Upper lobe of left lung (tissue), 6 donors: Measurements from ENCODE around the gene DAO. TPM values are rescaled to one million over a fixed set of nuclear protein-coding genes. Genes with fewer than 3 reads are reported as not detected.

Experiments
- ATAC-seq, 2 donors: fragments of 200-7000 bp; cut with Tn5 transposase; one replicate each; pipeline ENCODE4 v1.9.1; 2022; ENCODE audit warnings: mild to moderate bottlenecking in 2 of 2, moderate library complexity in 2 of 2; ENCODE audit not compliant: low FRiP score in 2 of 2
- DNase-seq, 2 donors: peaks; one replicate each; pipeline ENCODE4 v3.0.0-alpha.2; 2019 to 2020
- H3K27ac ChIP-seq, 4 donors: fragments of 200-600 bp; sonication (generic); one replicate each; pipeline ENCODE4 v1.5.1; 2016 to 2019
- H3K27me3 ChIP-seq, 4 donors: fragments of 200-600 bp; sonication (generic); one replicate each; pipeline ENCODE4 v1.5.1; 2017 to 2019
- H3K36me3 ChIP-seq, 4 donors: fragments of 200-600 bp; sonication (generic); one replicate each; pipeline ENCODE4 v1.5.1; 2016 to 2019
- H3K4me1 ChIP-seq, 4 donors: fragments of 200-600 bp; sonication (generic); one replicate each; pipeline ENCODE4 v1.5.1; 2018 to 2019
- H3K4me3 ChIP-seq, 4 donors: fragments of 200-600 bp; sonication (generic); one replicate each; pipeline ENCODE4 v1.5.1; 2017 to 2019; ENCODE audit warnings: mild to moderate bottlenecking in 2 of 4, moderate library complexity in 1 of 4
- H3K9me3 ChIP-seq, 4 donors: fragments of 200-600 bp; sonication (generic); one replicate each; pipeline ENCODE4 v1.5.1; 2018 to 2019
- EP300 ChIP-seq, 4 donors: sonication (generic); formaldehyde crosslinking; IDR thresholded peaks; one replicate each; pipeline ENCODE4 v1.5.1; 2017; ENCODE audit warnings: antibody characterized with exemption in 4 of 4, control low read depth in 2 of 4
- POLR2A ChIP-seq, 4 donors: fragments of 450-650 bp; IDR thresholded peaks; one replicate each; pipeline ENCODE4 v1.5.1; 2016 to 2017; ENCODE audit warnings: antibody characterized with exemption in 4 of 4, mild to moderate bottlenecking in 2 of 4
- POLR2AphosphoS5 ChIP-seq, 2 donors: sonication (generic); formaldehyde crosslinking; IDR thresholded peaks; one replicate each; pipeline ENCODE4 v1.5.1; 2017; ENCODE audit warnings: antibody characterized with exemption in 2 of 2
- WGBS, 2 donors: methylation state at CpG; one replicate each; pipeline ENCODE4 v1.1.5; 2017 to 2018; 5-methylcytosine and 5-hydroxymethylcytosine counted together
- total RNA-seq, 6 donors: library from RNA; depleted of rRNA in 4 of 6; stranded (reverse); fragments of >200 nt in 4 of 6; gene quantifications; one replicate each; pipeline versions ENCODE4 v1.1.0 to v1.2.1, GENCODE V29; 2016 to 2021
- TF ChIP-seq, protein P1 (sequence below), 6 experiments: fragments of 450-650 bp in 4 of 6; fragments of 200-600 bp in 2 of 6; sonication (generic) in 2 of 6; IDR thresholded peaks; one replicate each; pipeline ENCODE4 v1.5.1; 2016 to 2019; ENCODE audit warnings: antibody characterized with exemption in 6 of 6
- donor health status: DM: no; HTN: no; CAD: no; lungs with moderate emphysema.
- donor health status: DM: no; HTN: yes; CAD: no; lungs with severe emphysema.

DAO gene
- total RNA-seq, 6 donors from 2014 or later, result not detected

DNA sequence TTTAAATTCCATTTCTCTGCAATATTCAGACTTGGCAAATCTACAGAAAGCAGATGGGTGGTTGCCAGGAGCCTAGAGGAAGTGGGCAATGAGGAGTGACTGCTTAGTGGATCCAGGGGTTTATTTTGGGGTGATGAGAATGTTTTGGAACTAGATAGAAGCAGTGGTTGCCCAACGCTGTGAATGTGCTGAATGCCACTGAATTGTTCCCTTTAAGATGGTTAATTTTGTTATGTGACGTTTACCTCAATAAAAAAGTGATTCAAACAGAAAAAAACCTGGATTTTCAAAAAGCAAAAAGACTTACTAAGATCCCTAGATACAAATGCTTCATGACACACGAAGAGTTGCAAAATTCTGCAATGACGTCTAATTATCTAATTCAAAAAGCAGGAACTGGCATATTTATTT, 34.2 kb downstream of the DAO start:
- DNase-seq, result no peak
- ATAC-seq, result peak in 1 of 2 donors; percentile 72
- peaks cover 0 to 7% (median 0%) of the 10 kb centered on the region in 4 donors for H3K4me1 ChIP-seq
- no peak for TF ChIP-seq POLR2A (IDR thresholded peaks at IDR 0.05)
- no peak for TF ChIP-seq POLR2AphosphoS5 (IDR thresholded peaks at IDR 0.05)
- no peak for TF ChIP-seq EP300 (IDR thresholded peaks at IDR 0.05)
- TF ChIP-seq, protein P1, sequence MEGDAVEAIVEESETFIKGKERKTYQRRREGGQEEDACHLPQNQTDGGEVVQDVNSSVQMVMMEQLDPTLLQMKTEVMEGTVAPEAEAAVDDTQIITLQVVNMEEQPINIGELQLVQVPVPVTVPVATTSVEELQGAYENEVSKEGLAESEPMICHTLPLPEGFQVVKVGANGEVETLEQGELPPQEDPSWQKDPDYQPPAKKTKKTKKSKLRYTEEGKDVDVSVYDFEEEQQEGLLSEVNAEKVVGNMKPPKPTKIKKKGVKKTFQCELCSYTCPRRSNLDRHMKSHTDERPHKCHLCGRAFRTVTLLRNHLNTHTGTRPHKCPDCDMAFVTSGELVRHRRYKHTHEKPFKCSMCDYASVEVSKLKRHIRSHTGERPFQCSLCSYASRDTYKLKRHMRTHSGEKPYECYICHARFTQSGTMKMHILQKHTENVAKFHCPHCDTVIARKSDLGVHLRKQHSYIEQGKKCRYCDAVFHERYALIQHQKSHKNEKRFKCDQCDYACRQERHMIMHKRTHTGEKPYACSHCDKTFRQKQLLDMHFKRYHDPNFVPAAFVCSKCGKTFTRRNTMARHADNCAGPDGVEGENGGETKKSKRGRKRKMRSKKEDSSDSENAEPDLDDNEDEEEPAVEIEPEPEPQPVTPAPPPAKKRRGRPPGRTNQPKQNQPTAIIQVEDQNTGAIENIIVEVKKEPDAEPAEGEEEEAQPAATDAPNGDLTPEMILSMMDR (IDR thresholded peaks at IDR 0.05), result no peak
- H3K27ac ChIP-seq, result peak overlapping the region in 3 of 4 donors; percentile 33 to 56 (median 35)
- 27 to 31% methylated on average over 4 of the region's 4 CpGs for WGBS, 2 donors
- no peaks in the 10 kb centered on the region for H3K9me3 ChIP-seq
- no peaks in the 10 kb centered on the region for H3K27me3 ChIP-seq
- H3K4me3 ChIP-seq, result no peak overlapping the region
- no peaks in the 10 kb centered on the region for H3K36me3 ChIP-seq

DNA sequence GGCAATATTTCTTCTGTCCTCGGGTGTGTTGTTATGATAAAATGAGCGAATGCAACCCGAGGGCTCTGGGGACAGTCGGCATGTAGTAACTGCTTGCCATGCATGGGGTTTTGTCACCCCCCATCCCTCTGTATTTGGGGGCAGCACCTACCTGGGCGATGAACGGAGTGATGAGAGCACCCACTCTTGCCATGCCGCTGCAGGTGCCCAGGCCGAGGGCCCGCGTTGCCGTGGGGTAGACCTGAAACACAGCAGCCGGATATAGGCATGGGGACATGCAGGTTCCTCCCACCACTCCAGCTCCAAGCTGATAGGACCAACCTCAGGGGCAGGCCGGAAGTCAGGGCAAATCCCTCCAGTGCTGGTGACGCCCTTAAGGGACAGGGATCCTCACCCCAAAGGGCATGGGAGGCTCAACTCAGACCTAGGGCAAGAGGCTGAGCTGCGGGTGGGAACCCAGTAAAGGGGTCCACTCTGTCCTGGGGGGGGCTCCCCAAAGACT, 35.8 kb downstream of the DAO start:
- DNase-seq (peak in 1 of 2 donors; percentile 75), ATAC-seq (no peak)
- 76 to 90% methylated on average over 7 to 15 of the region's 15 CpGs for WGBS, 2 donors
- H3K4me3 ChIP-seq, result no peak overlapping the region
- TF ChIP-seq EP300 (IDR thresholded peaks at IDR 0.05) (no peak), POLR2AphosphoS5 (IDR thresholded peaks at IDR 0.05) (no peak), POLR2A (IDR thresholded peaks at IDR 0.05) (no peak)
- TF ChIP-seq, protein P1 (IDR thresholded peaks at IDR 0.05), result no peak
- H3K27me3 ChIP-seq, result no peaks in the 10 kb centered on the region
- H3K9me3 ChIP-seq, result peaks cover 0 to 7% (median 2%) of the 10 kb centered on the region in 4 donors
- H3K4me1 ChIP-seq, result peaks cover 0 to 7% (median 0%) of the 10 kb centered on the region in 4 donors
- no peak overlapping the region for H3K27ac ChIP-seq
- no peaks in the 10 kb centered on the region for H3K36me3 ChIP-seq

DNA sequence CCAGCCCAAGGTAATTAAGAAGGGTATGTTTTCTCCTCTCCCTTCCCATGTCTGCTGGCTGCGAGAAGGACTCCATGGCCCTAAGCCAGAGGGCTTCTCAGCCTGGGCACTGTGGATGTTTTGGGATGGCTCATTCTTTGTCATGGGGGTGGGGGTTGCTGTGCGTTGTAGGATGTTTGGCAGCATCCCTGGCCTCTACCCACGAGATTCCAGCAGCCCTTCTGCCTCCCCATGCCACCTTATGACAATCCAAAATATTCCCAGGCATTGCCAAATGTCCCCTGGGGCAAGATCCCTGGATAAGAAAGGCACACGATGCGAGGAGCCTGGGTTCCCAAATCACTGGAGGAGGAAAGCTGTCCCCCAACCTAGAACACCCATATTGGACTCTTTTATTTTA, 36.4 kb downstream of the DAO start:
- Histone ChIP-seq H3K4me3 (no peak overlapping the region), H3K36me3 (no peaks in the 10 kb centered on the region), H3K9me3 (peaks cover 0 to 7% (median 2%) of the 10 kb centered on the region in 4 donors), H3K4me1 (peaks cover 0 to 7% (median 0%) of the 10 kb centered on the region in 4 donors), H3K27me3 (no peaks in the 10 kb centered on the region), H3K27ac (no peak overlapping the region)
- DNase-seq (no peak), ATAC-seq (no peak)
- no peak for TF ChIP-seq POLR2AphosphoS5 (IDR thresholded peaks at IDR 0.05)
- TF ChIP-seq POLR2A (IDR thresholded peaks at IDR 0.05), result no peak
- TF ChIP-seq, protein P1 (IDR thresholded peaks at IDR 0.05), result no peak
- no peak for TF ChIP-seq EP300 (IDR thresholded peaks at IDR 0.05)
- 71 to 74% methylated on average over 4 to 5 of the region's 5 CpGs for WGBS, 2 donors

DNA sequence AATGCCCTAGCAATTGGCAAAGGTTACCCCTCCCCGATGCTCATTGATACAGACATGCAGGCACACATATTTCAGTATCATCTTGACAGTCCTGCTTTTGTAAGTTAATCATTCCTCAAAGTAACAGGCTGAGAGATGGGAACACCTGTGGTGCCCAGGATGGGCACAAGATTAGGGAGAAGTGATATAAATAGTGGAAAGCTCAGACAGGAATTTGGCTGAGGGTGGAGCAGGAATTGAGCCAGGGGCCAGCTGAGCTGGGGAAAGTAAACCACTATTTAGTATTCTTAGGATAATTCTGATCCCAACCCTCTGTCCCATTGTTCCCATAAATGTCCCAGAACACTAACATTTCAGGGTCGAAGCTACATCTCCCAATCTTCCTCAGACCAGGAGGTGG, 38.3 kb downstream of the DAO start:
- H3K9me3 ChIP-seq, result peaks cover 0 to 7% (median 2%) of the 10 kb centered on the region in 4 donors
- ATAC-seq (no peak), DNase-seq (no peak)
- H3K27me3 ChIP-seq, result no peaks in the 10 kb centered on the region
- no peaks in the 10 kb centered on the region for H3K36me3 ChIP-seq
- peaks cover 0 to 7% (median 0%) of the 10 kb centered on the region in 4 donors for H3K4me1 ChIP-seq
- H3K27ac ChIP-seq, result no peak overlapping the region
- no peak for TF ChIP-seq EP300 (IDR thresholded peaks at IDR 0.05)
- TF ChIP-seq POLR2AphosphoS5 (IDR thresholded peaks at IDR 0.05), result no peak
- TF ChIP-seq, protein P1 (IDR thresholded peaks at IDR 0.05), result no peak
- TF ChIP-seq POLR2A (IDR thresholded peaks at IDR 0.05), result no peak
- H3K4me3 ChIP-seq, result no peak overlapping the region
- 82% methylated on average over 2 of the region's 2 CpGs for WGBS, 2 donors
